Stimulated activated CD4-positive, alpha-beta T cell treated with anti-CD3 and anti-CD28 coated beads, Interleukin-1b, Interleukin-23, amount 100 ng/mL, for 4 hours (primary cell): ENCODE data around the gene LHFPL2.

Source experiments
- DNase-seq, 2 donors: peaks; one replicate each; pipeline ENCODE4 v3.0.0-alpha.2; 2020; ENCODE audit warnings: low read depth in 2 of 2

Gene LHFPL2

GRCh38 chr5:78666041-78666444 lies 17.5 kb upstream of the LHFPL2 start:
- no peak for DNase-seq

- DNase-seq: no peak
Observed at GRCh38 chr5:78665534-78665933, 17.0 kb upstream of the LHFPL2 start.

GRCh38 chr5:78662323-78662722 lies 13.8 kb upstream of the LHFPL2 start:
- no peak for DNase-seq

DNA sequence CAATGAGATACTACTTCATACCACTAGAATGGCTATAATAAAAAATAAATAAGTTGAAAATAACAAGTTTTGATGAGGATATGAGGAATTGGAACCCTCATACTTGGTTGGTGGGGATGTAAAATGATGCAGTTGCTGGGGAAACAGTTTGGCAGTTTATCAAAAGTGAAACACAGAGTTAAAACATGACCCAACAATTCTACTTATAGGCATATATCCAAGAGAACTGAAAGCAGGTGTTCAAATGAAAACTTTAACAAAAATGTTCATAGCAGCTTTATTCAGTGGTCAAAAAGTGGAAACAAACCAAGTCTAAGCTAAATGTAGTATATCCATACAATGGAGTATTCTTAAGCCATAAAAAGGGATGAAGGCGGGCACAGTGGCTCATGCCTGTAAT lies 13.1 kb upstream of the LHFPL2 start:
- no peak for DNase-seq

DNA sequence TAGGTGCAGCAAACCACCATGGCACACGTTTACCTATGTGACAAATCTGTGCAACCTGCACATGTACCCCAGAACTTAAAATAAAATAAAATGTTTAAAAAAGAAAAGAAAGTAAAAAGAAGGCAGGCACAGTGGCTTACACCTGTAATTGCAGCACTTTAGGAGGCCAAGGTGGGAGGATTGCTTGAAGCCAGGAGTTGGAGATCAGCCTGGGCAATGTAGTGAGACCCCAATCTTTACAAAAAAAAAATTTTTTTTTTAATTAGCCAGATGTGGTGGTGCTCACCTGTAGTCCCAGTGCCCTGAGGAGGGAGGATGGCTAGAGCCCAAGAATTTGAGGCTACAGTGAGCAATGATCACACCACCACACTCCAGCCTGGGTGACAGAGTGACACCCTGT lies 12.5 kb upstream of the LHFPL2 start:
- DNase-seq: no peak

GRCh38 chr5:78660401-78660800 lies 11.8 kb upstream of the LHFPL2 start:
- no peak for DNase-seq

DNA sequence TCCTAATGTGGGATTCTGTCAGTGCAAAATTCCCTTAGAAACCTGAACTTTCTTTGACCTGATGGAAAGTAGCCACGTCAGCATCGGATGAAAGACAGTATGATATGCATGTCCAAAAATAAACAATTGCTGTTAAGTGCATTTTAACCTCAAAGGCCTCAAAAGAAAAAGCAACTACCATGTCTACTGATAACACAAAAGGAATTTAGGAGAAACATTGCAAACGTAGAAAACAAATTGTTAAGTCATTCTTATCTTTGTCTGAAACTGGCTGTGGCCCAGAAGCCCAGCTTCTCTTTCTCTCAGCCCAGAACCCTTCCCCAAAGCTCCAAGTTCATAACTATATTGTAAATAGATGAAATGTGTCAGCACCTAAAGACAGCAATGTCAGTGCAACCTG lies 11.1 kb upstream of the LHFPL2 start:
- DNase-seq: no peak

GRCh38 chr5:78659114-78659513 lies 10.5 kb upstream of the LHFPL2 start:
- DNase-seq: no peak

DNA sequence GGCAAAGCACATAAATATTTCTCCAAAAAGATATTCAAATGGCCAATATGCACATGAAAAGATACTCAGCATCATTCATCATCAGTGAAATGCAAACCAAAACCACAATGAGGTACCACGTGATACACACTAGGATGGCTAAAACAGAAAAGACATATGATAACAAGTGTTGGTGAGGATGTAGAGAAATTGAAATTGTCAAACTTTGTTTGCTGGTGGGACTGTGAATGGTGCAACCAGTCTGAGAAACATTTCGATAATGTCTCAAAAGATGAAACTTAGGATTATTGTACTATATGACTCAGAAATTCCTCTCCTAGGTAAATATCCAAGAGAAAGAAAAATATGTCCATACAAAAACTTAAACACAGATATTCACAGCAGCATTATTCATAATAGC lies 8.6 kb upstream of the LHFPL2 start:
- DNase-seq: no peak

GRCh38 chr5:78655746-78656290 lies 7.2 kb upstream of the LHFPL2 start:
- no peak for DNase-seq

- no peak for DNase-seq
Observed at GRCh38 chr5:78654386-78654785, 5.8 kb upstream of the LHFPL2 start.

GRCh38 chr5:78653681-78654366 lies 5.3 kb upstream of the LHFPL2 start:
- DNase-seq: no peak

DNA sequence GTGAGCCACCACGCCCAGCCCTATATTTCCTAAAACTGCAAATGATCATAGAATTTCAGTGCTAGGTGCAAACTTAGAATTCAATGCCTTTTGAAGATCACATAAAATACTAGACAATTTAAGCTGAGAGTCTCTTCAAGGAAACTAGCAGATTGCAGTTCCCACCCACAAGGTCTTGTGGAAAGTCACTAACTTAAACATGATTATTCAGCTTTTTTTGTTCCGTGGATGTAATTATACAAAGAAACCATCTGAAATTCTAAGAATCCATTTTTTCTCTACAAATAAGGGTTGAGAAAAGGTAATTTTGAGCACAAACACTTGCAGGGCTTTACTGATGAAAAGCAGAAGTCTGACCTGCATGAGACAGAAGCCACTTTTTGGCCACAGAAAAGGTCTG lies 4.5 kb upstream of the LHFPL2 start:
- no peak for DNase-seq

DNA sequence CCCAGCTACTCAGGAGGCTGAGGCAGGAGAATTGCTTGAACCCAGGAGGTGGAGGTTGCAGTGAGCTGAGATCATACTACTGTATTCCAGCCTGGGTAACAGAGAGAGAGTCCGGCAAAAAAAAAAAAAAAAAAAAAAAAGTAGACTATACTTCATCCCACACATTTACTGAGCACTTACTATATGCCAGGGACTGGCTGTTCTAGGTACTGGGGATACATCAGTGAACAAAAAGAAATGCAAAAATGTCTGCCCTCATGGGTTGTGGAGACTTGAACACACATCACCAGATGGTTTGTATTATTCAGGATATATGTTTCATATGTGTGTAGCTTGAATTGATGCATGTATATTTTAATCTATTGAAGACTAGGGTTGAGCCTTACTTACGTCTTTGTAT lies 2.9 kb upstream of the LHFPL2 start:
- no peak for DNase-seq

DNA sequence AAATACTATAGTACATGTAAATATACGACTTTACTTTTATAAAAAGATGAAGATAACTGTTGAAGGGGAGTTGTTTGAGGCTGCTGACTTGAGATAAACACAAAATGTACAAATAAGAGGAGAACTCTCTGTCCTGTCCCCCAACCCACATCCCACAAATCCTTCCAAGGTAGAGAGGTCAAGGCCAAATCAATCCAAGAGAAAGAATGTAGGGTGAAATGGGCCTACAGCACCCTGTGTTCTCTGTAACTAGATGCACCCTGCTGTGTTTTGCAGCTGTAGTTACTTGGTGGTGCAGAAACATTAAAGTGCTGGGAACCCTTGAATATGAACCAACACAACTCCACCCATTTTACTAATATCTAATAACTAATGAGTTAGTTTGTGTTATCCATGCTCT lies 2.0 kb upstream of the LHFPL2 start:
- no peak for DNase-seq

DNA sequence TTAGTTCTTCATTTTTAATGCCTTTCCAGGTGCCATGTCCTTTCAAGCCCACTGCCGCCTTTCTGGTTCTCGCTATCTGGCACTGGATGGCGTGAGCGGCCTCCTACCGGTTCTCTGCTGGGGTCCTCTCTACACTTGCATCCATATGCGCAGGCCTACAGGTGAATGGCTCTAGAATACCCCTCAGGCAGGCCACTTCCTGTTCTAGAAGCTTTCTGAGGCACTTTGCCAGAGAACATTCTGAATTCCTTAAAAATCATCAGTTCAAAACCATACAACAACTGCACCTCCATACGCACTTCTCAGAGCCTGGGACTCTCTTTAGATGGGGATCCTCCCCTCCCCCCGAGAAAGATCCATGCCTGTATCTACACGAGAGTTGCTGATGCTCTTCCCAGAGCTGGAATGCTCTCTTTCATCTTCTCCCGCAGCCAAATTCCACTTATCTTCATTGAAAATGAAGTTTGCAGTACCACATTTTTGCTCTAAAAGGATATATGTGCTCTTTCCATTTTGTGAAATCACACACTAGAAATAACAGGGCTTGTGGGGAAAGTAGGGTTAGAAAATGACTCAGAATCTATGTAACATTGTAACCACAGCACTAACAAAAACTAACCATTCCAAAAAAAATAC lies 1.4 kb upstream of the LHFPL2 start:
- DNase-seq: no peak

GRCh38 chr5:78649211-78649695 lies 681 bp upstream of the LHFPL2 start:
- DNase-seq: no peak

- no peak for DNase-seq
Observed at GRCh38 chr5:78647838-78648358, 674 bp downstream of the LHFPL2 start.

- no peak for DNase-seq
Observed at GRCh38 chr5:78647351-78647818, 1.2 kb downstream of the LHFPL2 start.

DNA sequence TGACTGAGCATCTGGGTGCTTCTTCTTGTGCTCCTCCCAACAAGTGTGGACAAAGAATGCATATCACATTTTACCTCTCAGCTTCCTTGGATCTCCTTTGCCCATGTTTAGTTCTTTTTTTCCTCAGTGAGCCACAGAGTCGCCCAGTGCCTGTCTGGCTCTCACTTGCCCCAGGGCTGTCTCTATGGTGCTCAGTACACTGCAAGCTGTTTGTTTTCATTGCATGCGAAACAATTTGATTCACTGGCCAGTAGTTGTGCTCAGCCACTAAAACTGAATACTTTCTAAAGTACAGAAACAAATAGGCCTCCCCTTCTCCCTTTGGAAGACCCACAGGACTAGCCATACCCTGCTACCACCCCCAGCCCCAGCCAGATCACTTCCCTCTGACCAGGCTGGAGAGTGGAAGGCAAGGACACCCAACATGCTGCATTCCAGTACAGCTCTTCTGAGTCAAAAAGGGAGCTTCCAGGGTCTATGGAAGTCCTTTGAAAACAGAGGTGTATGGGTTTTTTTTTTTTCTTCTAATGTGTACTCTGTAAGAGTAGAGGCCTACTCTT lies 3.8 kb downstream of the LHFPL2 start:
- no peak for DNase-seq

GRCh38 chr5:78644129-78644528 lies 4.4 kb downstream of the LHFPL2 start:
- DNase-seq: no peak

GRCh38 chr5:78642701-78643100 lies 5.9 kb downstream of the LHFPL2 start:
- no peak for DNase-seq
